Osteoblast (primary cell): ENCODE results near the gene GSE1. TPM values are rescaled to one million over a fixed set of nuclear protein-coding genes. Genes with fewer than 3 reads are reported as not detected.

Source experiments
- DNase-seq: peaks from one replicate; pipeline ENCODE4 v3.0.0; 2011; ENCODE audit warnings: low spot score, mixed read lengths; ENCODE audit not compliant: insufficient read length; ENCODE audit errors: missing footprints
- H2AFZ ChIP-seq: 2 replicates; pipeline ENCODE4 v1.6.0; 2011; ENCODE audit warnings: mild to moderate bottlenecking, low read length
- H3K27ac ChIP-seq: 2 replicates; pipeline ENCODE4 v1.5.1; 2011; ENCODE audit warnings: mild to moderate bottlenecking, low read depth, low read length, moderate library complexity
- H3K27me3 ChIP-seq: 2 replicates; pipeline ENCODE4 v1.6.0; 2012; ENCODE audit warnings: mild to moderate bottlenecking, control low read depth, inconsistent platforms, low read length, moderate library complexity; ENCODE audit not compliant: insufficient read depth
- H3K36me3 ChIP-seq: 2 replicates; pipeline ENCODE4 v1.5.1; 2011; ENCODE audit warnings: mild to moderate bottlenecking, low read length, control low read depth, moderate library complexity; ENCODE audit not compliant: insufficient read depth
- H3K4me1 ChIP-seq: 2 replicates; pipeline ENCODE4 v1.5.1; 2011; ENCODE audit warnings: mild to moderate bottlenecking, low read length, control low read depth, moderate library complexity; ENCODE audit not compliant: insufficient read depth
- H3K4me2 ChIP-seq: 2 replicates; pipeline ENCODE4 v1.6.0; 2011; ENCODE audit warnings: mild to moderate bottlenecking, low read length; ENCODE audit not compliant: insufficient read depth
- H3K4me3 ChIP-seq: fragments of 200-600 bp; sonication (generic); 3 replicates; pipeline ENCODE4 v1.5.1; 2012; ENCODE audit warnings: mild to moderate bottlenecking, low read length, inconsistent platforms; ENCODE audit not compliant: insufficient read depth
- H3K79me2 ChIP-seq: 2 replicates; pipeline ENCODE4 v1.6.0; 2012; ENCODE audit warnings: mild to moderate bottlenecking, low read length, control low read depth, inconsistent platforms; ENCODE audit not compliant: insufficient read depth
- H3K9me3 ChIP-seq: 2 replicates; pipeline ENCODE4 v1.5.1; 2011; ENCODE audit warnings: low read depth, low read length, control low read depth
- H4K20me1 ChIP-seq: 2 replicates; pipeline ENCODE4 v1.6.0; 2012; ENCODE audit warnings: mild to moderate bottlenecking, low read length, control low read depth; ENCODE audit not compliant: insufficient read depth
- total RNA-seq: library from RNA; depleted of rRNA; stranded (reverse); fragments of >200 nt; gene quantifications from 2 replicates; pipeline ENCODE4 v1.2.3, GENCODE V29; 2012
- TF ChIP-seq, protein P1 (sequence below): IDR thresholded peaks from 2 replicates; pipeline ENCODE4 v1.5.1; 2011; ENCODE audit warnings: mild to moderate bottlenecking, low read depth, low read length, moderate library complexity; ENCODE audit errors: extremely low read depth

The GSE1 gene
- total RNA-seq, 1 donor = 49.6 TPM

DNA sequence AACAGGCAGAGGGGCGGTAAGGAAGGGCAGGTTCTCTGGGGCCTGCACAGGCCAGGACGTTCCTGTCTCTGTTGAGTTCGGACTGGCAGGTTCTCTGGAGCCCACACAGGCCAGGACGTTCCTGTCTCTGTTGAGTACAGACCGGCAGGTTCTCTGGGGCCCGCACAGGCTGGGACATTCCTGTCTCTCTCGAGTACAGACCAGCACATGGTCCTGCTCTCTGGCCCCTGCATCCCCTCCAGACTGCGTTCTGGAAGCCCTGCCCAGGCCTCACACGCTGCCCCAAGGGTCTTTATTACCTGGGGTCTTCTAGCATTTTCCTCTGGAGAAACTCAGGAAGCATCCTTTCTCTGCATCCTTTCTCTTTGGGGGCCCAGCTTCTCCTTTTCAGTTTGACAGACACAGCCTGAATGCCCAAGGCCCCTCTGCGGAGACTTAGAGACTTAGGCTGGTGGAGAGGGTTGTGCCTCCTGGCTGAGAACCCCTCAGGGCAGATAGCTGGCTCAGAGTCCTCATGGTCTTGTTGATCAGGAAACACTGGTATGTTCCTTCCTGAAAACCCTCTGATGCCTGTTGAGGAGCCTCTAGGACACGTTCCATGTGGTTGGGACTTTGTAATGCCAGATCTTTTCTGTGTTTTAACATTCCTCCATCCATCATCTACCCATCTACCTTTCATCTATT is 18.0 kb upstream of the GSE1 start:
- TF ChIP-seq, protein P1, sequence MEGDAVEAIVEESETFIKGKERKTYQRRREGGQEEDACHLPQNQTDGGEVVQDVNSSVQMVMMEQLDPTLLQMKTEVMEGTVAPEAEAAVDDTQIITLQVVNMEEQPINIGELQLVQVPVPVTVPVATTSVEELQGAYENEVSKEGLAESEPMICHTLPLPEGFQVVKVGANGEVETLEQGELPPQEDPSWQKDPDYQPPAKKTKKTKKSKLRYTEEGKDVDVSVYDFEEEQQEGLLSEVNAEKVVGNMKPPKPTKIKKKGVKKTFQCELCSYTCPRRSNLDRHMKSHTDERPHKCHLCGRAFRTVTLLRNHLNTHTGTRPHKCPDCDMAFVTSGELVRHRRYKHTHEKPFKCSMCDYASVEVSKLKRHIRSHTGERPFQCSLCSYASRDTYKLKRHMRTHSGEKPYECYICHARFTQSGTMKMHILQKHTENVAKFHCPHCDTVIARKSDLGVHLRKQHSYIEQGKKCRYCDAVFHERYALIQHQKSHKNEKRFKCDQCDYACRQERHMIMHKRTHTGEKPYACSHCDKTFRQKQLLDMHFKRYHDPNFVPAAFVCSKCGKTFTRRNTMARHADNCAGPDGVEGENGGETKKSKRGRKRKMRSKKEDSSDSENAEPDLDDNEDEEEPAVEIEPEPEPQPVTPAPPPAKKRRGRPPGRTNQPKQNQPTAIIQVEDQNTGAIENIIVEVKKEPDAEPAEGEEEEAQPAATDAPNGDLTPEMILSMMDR = no peak
- peaks cover 71% of the 10 kb centered on the region for H3K79me2 ChIP-seq
- H3K9me3 ChIP-seq = no peaks in the 10 kb centered on the region
- DNase-seq = no peak
- no peak overlapping the region for H3K4me3 ChIP-seq
- H2AFZ ChIP-seq = no peak overlapping the region
- no peak overlapping the region for H3K4me2 ChIP-seq
- H3K27ac ChIP-seq = no peak overlapping the region
- peaks cover 9% of the 10 kb centered on the region for H3K4me1 ChIP-seq
- no peaks in the 10 kb centered on the region for H3K27me3 ChIP-seq
- no peaks in the 10 kb centered on the region for H3K36me3 ChIP-seq
- H4K20me1 ChIP-seq = peaks cover 75% of the 10 kb centered on the region

DNA sequence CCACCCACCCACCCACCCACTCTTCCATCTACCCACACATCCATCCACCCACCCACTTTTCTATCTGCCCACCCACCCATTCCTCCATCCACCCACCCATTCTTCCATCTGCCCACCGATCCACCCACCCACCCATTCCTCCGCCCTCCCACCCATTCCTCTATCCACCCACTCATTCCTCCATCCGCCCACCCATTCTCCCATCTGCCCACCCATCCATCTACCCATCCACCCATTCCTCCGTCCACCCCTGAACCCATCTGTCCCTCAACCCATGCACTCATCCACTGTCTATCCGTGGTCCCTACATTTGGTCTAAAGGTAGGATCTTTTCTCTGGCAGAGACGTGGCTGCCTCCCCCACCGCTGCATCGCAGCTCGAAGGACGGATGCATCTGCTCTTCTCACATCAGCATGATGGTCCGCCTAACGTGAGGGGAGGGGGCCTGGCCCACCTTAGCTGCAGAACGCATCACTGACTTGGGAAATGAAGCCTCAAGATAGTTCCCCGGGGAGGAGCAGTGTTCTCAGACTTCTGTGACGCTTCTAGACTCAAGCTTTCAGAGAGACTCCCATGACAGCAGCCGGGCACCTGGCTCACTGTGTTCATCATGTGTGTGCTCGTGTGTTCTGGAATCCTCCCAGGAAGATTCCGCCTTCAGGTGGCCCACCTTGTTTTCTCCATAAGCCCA is 17.2 kb upstream of the GSE1 start:
- no peak overlapping the region for H3K4me2 ChIP-seq
- no peak overlapping the region for H3K27ac ChIP-seq
- no peaks in the 10 kb centered on the region for H3K36me3 ChIP-seq
- H2AFZ ChIP-seq = no peak overlapping the region
- H3K4me1 ChIP-seq = peaks cover 9% of the 10 kb centered on the region
- no peak overlapping the region for H3K4me3 ChIP-seq
- peaks cover 71% of the 10 kb centered on the region for H3K79me2 ChIP-seq
- DNase-seq = no peak
- no peaks in the 10 kb centered on the region for H3K9me3 ChIP-seq
- TF ChIP-seq, protein P1 = no peak
- H4K20me1 ChIP-seq = peaks cover 75% of the 10 kb centered on the region
- no peaks in the 10 kb centered on the region for H3K27me3 ChIP-seq

- peaks cover 77% of the 10 kb centered on the region for H4K20me1 ChIP-seq
- no peak for DNase-seq
- TF ChIP-seq, protein P1 = no peak
Measured at GRCh38 chr16:85598141-85598540, 15.0 kb upstream of the GSE1 start.

DNA sequence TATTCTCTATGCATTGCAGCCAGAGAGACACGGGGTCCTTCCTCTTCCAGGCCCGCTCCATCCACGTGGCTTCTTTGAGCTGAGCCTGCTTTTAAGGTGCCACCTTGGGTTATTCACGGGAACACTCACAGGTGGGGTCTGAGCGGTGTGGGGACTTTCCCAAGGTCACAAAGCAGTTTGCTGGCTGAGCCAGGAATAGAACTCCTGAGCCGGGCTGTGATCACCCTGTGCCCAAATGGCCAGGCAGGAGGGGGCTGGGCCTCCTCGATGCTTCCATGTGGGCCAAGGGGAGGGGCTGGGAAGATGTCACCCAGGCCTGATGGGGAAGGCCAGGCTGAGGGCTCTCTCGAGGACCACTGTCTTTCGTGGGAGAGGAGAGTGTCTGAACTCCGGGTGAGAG is 13.0 kb upstream of the GSE1 start:
- Histone ChIP-seq H2AFZ (no peak overlapping the region), H3K4me3 (no peak overlapping the region), H3K36me3 (no peaks in the 10 kb centered on the region), H3K4me1 (peaks cover 2% of the 10 kb centered on the region), H3K27me3 (no peaks in the 10 kb centered on the region), H3K9me3 (no peaks in the 10 kb centered on the region), H4K20me1 (peaks cover 79% of the 10 kb centered on the region), H3K79me2 (peaks cover 71% of the 10 kb centered on the region), H3K27ac (no peak overlapping the region), H3K4me2 (no peak overlapping the region)
- TF ChIP-seq, protein P1 = no peak
- no peak for DNase-seq

More at GRCh38 chr16:85598141-85598540, 15.0 kb upstream of the GSE1 start:
- Histone ChIP-seq H3K4me1 (peaks cover 2% of the 10 kb centered on the region), H3K27ac (no peak overlapping the region), H3K27me3 (no peaks in the 10 kb centered on the region), H3K4me3 (no peak overlapping the region), H3K9me3 (no peaks in the 10 kb centered on the region), H3K79me2 (peaks cover 73% of the 10 kb centered on the region), H3K36me3 (no peaks in the 10 kb centered on the region), H2AFZ (no peak overlapping the region), H3K4me2 (no peak overlapping the region)
